ENCODE results near the gene IER2. TPM values are rescaled to one million over a fixed set of nuclear protein-coding genes. Genes with fewer than 3 reads are reported as not detected.

Gene IER2
- total RNA-seq, 8 experiments from 2014 or later = 33.2 to 61.5 (median 39.8) TPM

GRCh38 chr19:13112555-13112954 is 37.7 kb upstream of the IER2 start:
- Histone ChIP-seq H3K4me3 (no peak overlapping the region), H3K27ac (no peak overlapping the region), H3K4me1 (replicated peaks in 1 of 2) (peaks cover 4% of the 10 kb centered on the region in 2 donors)
- in situ Hi-C loops (cut with MboI; ENCODE audit: low pct_unique_long_range_greater_than_20kb in 2 of 9, low sequenced_read_pairs in 9 of 9, unreplicated experiment in 9 of 9) = no loop called here
- 80 to 100% (median 95%) methylated on average over 2 to 3 of the region's 10 CpGs; no CpG with 5 or more reads in 7 of the 10 experiments for WGBS, 10 experiments
- no peak for ATAC-seq (replicated peaks in 6 of 8)

GRCh38 chr19:13115936-13116281 is 34.3 kb upstream of the IER2 start:
- no peak for ATAC-seq (replicated peaks in 6 of 8)
- Histone ChIP-seq H3K4me1 (replicated peaks in 1 of 2) (peaks cover 14 to 15% of the 10 kb centered on the region in 2 donors), H3K4me3 (peak overlapping the region; percentile 76 to 92 (median 84)), H3K27ac (peak overlapping the region; percentile 53 to 89)
- 0 to 5% (median 2%) methylated on average over 2 to 10 of the region's 18 CpGs; no CpG with 5 or more reads in 6 of the 10 experiments for WGBS, 10 experiments
- in situ Hi-C loops (cut with MboI; ENCODE audit: low pct_unique_long_range_greater_than_20kb in 2 of 9, low sequenced_read_pairs in 9 of 9, unreplicated experiment in 9 of 9) = no loop called here

- peak within 1 kb of the TSS; percentile 53 to 89 for H3K27ac ChIP-seq
- H3K4me1 ChIP-seq (replicated peaks in 1 of 2) = peaks cover 14 to 15% of the 10 kb centered on the region in 2 donors
- ATAC-seq (replicated peaks in 6 of 8) = peak; percentile 48 to 66 (median 54)
- peak within 1 kb of the TSS; percentile 76 to 92 (median 84) for H3K4me3 ChIP-seq
- in situ Hi-C loops (cut with MboI; ENCODE audit: low pct_unique_long_range_greater_than_20kb in 2 of 9, low sequenced_read_pairs in 9 of 9, unreplicated experiment in 9 of 9) = no loop called here
- WGBS, 10 experiments = 0 to 3% (median 0%) methylated on average over 1 to 32 of the region's 51 CpGs; no CpG with 5 or more reads in 3 of the 10 experiments
These were observed 33.7 kb upstream of the IER2 start, which contains the start of gene TRMT1 for GRCh38 chr19:13116282-13117175. TRMT1 (minus strand) TSS chr19:13116740; CDS start chr19:13116399, 341 bp downstream.

- in situ Hi-C loops (cut with MboI; ENCODE audit: low pct_unique_long_range_greater_than_20kb in 2 of 9, low sequenced_read_pairs in 9 of 9, unreplicated experiment in 9 of 9) = no loop called here
- Histone ChIP-seq H3K4me3 (peak overlapping the region; percentile 77 to 94 (median 91)), H3K27ac (no peak overlapping the region), H3K4me1 (replicated peaks in 1 of 2) (peaks cover 14 to 15% of the 10 kb centered on the region in 2 donors)
- ATAC-seq (replicated peaks in 6 of 8) = peak in 1 of 8 experiments; percentile 1
- WGBS, 10 experiments = 0 to 70% (median 42%) methylated on average over 3 to 18 of the region's 20 CpGs; no CpG with 5 or more reads in 2 of the 10 experiments
These were observed 32.9 kb upstream of the IER2 start for GRCh38 chr19:13117176-13117771.

- H3K27ac ChIP-seq = peak within 1 kb of the TSS; percentile 83 to 85
- in situ Hi-C loops (cut with MboI; ENCODE audit: low pct_unique_long_range_greater_than_20kb in 2 of 9, low sequenced_read_pairs in 9 of 9, unreplicated experiment in 9 of 9) = no loop called here
- ATAC-seq (replicated peaks in 6 of 8) = peak; percentile 59 to 89 (median 84)
- H3K4me1 ChIP-seq (replicated peaks in 1 of 2) = peaks cover 14 to 15% of the 10 kb centered on the region in 2 donors
- peak within 1 kb of the TSS; percentile 69 to 100 (median 94) for H3K4me3 ChIP-seq
- WGBS, 10 experiments = 0 to 67% (median 16%) methylated on average over 2 to 18 of the region's 65 CpGs
These were observed 32.3 kb upstream of the IER2 start, which contains the start of gene NACC1 for GRCh38 chr19:13117772-13118423. NACC1 (plus strand) TSS chr19:13118264; CDS start chr19:13135208, 16,944 bp downstream.

GRCh38 chr19:13118424-13119193 is 31.6 kb upstream of the IER2 start:
- peaks cover 14 to 15% of the 10 kb centered on the region in 2 donors for H3K4me1 ChIP-seq (replicated peaks in 1 of 2)
- H3K4me3 ChIP-seq = peak overlapping the region; percentile 69 to 100 (median 94)
- peak; percentile 6 to 52 (median 44) for ATAC-seq (replicated peaks in 6 of 8)
- peak overlapping the region; percentile 83 to 85 for H3K27ac ChIP-seq
- in situ Hi-C loops (cut with MboI; ENCODE audit: low pct_unique_long_range_greater_than_20kb in 2 of 9, low sequenced_read_pairs in 9 of 9, unreplicated experiment in 9 of 9) = no loop called here
- no CpG with 5 or more reads among the region's 57 CpGs for WGBS, 10 experiments

GRCh38 chr19:13119627-13120026 is 30.6 kb upstream of the IER2 start:
- in situ Hi-C loops (cut with MboI; ENCODE audit: low pct_unique_long_range_greater_than_20kb in 2 of 9, low sequenced_read_pairs in 9 of 9, unreplicated experiment in 9 of 9) = no loop called here
- peaks cover 14 to 15% of the 10 kb centered on the region in 2 donors for H3K4me1 ChIP-seq (replicated peaks in 1 of 2)
- no peak overlapping the region for H3K27ac ChIP-seq
- ATAC-seq (replicated peaks in 6 of 8) = no peak
- H3K4me3 ChIP-seq = peak overlapping the region in 2 of 5 donors; percentile 69 to 91
- 66 to 100% (median 85%) methylated on average over 1 to 6 of the region's 8 CpGs; no CpG with 5 or more reads in 6 of the 10 experiments for WGBS, 10 experiments

- no peak overlapping the region for H3K27ac ChIP-seq
- no peak overlapping the region for H3K4me3 ChIP-seq
- in situ Hi-C loops (cut with MboI; ENCODE audit: low pct_unique_long_range_greater_than_20kb in 2 of 9, low sequenced_read_pairs in 9 of 9, unreplicated experiment in 9 of 9) = no loop called here
- WGBS, 10 experiments = 33 to 84% (median 78%) methylated on average over 1 to 6 of the region's 9 CpGs; no CpG with 5 or more reads in 5 of the 10 experiments
- peaks cover 14 to 15% of the 10 kb centered on the region in 2 donors for H3K4me1 ChIP-seq (replicated peaks in 1 of 2)
- no peak for ATAC-seq (replicated peaks in 6 of 8)
These were observed 30.2 kb upstream of the IER2 start for GRCh38 chr19:13120031-13120430.

- in situ Hi-C loops (cut with MboI; ENCODE audit: low pct_unique_long_range_greater_than_20kb in 2 of 9, low sequenced_read_pairs in 9 of 9, unreplicated experiment in 9 of 9) = no loop called here
- Histone ChIP-seq H3K4me1 (replicated peaks in 1 of 2) (peaks cover 10 to 11% of the 10 kb centered on the region in 2 donors), H3K27ac (no peak overlapping the region), H3K4me3 (no peak overlapping the region)
- WGBS, 10 experiments = 28 to 75% (median 61%) methylated on average over 1 to 8 of the region's 10 CpGs; no CpG with 5 or more reads in 3 of the 10 experiments
- peak in 2 of 8 experiments; percentile 5 to 6 for ATAC-seq (replicated peaks in 6 of 8)
These were observed 29.4 kb upstream of the IER2 start for GRCh38 chr19:13120817-13121216.

- H3K4me1 ChIP-seq (replicated peaks in 1 of 2) = peaks cover 10 to 11% of the 10 kb centered on the region in 2 donors
- no peak for ATAC-seq (replicated peaks in 6 of 8)
- WGBS, 10 experiments = 33 to 100% (median 70%) methylated on average over 1 to 4 of the region's 18 CpGs; no CpG with 5 or more reads in 4 of the 10 experiments
- H3K27ac ChIP-seq = no peak overlapping the region
- no peak overlapping the region for H3K4me3 ChIP-seq
- in situ Hi-C loops (cut with MboI; ENCODE audit: low pct_unique_long_range_greater_than_20kb in 2 of 9, low sequenced_read_pairs in 9 of 9, unreplicated experiment in 9 of 9) = no loop called here
These were observed 28.5 kb upstream of the IER2 start for GRCh38 chr19:13121551-13122274.

GRCh38 chr19:13122275-13122878 is 27.8 kb upstream of the IER2 start:
- H3K4me3 ChIP-seq = no peak overlapping the region
- no peak overlapping the region for H3K27ac ChIP-seq
- no peak for ATAC-seq (replicated peaks in 6 of 8)
- 50 to 100% (median 96%) methylated on average over 1 to 5 of the region's 13 CpGs; no CpG with 5 or more reads in 2 of the 10 experiments for WGBS, 10 experiments
- in situ Hi-C loops (cut with MboI; ENCODE audit: low pct_unique_long_range_greater_than_20kb in 2 of 9, low sequenced_read_pairs in 9 of 9, unreplicated experiment in 9 of 9) = no loop called here
- peaks cover 10 to 11% of the 10 kb centered on the region in 2 donors for H3K4me1 ChIP-seq (replicated peaks in 1 of 2)

All from motor neuron (in vitro differentiated cells).